TTC549 (cell line): ENCODE data around the gene HEMGN.

ENCODE experiments used
- FAIRE-seq: peaks from 2 replicates; lab custom pipeline; 2012; peaks lifted over from hg19 to GRCh38; lab: Jason Lieb, UNC

Gene HEMGN

DNA sequence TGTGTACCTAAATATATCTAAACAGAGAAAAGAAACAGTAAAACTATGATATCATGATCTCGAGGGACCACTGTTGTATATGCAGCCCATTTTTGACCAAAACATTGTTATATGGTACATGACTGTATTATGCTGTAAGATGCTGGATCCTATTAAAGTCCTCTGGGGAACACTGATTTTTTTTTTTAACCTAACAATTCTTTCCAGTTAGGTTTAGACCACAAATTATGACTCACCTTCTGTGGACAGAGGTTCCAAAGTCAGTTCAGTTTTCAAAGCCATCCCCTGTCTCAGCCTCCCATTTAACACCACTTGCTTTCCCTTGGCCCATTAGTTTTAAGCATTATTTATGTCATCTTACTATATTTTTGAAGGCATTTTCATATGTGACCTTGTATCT, 42.8 kb downstream of the HEMGN start:
- no peak for FAIRE-seq

DNA sequence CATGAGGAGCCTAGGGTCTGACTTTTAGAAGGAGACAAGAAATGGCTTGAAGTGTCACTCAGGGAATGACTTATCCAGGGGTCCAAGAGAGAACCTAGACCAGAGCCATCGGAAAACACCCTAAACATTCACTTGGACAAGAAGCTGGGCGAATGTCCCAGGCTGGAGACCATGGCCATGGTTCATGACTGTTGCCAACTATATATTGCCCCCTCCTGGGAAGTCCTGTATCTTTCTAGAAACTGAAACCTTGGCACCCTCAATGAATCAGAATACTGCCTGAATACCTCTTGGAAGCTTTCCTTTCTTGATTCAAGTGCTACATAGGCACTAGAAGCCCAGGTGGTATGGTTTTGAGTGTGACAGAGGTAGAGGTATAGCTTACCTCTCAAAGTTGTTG, 45.6 kb downstream of the HEMGN start:
- no peak for FAIRE-seq

DNA sequence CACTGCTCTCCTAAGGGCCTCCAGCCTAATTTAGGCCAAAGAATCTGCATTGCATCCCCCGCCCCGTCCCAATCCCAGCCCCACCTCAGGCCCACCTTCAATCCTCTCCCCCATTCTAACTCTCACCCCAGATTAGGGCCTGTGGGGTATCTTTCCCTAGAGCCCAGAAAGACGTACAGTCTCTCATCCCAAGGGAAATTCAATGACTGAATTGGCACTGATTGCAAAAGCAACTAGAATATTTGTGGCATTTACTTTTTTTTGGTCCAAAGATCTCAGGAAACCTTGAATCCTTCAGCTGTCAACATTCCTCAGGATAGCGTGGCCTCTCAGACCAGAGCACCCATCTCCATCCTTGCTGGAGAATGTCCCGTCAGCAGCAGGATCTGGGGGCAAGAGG, 46.2 kb downstream of the HEMGN start:
- no peak for FAIRE-seq

DNA sequence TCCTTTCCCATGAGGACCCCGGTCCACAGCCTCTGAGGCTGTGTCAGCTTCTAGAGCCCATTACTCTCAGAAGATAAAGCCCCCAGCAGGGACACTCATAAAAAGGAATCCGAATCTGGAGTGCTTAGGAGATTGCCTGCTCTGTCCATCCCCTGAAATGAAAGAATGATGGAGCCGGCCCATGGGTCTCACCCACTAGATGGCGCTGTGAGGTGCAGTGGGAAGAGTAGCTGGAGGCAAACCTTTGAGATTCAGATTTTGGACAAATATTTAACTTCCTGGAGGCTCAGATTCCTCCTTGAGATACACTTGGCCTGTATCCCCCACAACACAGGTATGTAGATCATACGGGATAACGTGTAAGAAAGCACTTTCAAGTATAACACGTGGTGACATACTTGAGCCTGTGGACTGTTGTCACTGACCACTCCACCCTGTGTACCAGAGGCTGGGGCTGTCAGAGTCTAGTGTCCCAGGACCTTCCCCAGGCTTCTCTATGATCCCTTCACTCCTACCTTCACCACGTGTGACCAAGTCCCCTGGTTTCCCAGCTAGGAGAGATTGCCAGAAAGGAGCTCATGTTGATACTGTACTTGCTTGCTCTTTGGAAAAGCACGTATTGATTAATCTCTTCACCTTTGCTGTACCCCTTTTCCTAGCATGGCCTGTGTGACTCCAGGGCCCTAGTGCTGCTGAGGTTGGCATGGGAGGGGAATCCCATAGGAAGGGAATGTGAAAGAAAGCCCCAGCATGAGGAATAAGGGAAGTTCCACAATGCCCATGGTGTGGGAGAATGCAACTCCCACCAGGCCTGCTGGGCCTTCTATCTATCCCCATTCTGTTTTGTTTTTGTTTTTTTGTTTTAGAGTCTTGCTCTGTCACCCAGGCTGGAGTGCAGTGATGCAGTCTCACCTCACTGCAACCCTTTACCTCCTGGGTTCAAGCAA, 47.8 kb downstream of the HEMGN start:
- FAIRE-seq = no peak

DNA sequence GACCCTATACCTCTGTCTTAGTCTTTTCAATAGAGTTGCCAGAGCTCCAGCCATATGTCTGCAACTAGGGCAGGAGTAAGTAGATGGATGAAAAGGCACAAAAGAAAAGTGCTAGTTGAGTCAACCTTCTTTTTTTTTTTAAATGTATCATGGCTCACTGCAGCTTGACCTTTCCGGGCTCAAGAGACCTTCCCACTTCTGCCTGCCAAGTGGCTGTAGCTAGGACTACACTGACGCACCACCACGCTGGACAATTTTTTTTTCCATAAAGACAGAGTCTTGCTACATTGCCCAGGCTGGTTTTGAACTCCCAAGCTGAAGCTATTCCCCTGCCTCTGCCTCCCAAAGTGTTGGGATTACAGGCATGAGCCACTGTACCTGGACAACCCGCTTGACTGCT, 57.6 kb downstream of the HEMGN start:
- no peak for FAIRE-seq
